C4-2B (cell line): Measurements from ENCODE around the gene KRTAP23-1.

ENCODE experiments used
- H3K27ac ChIP-seq: fragments of 450-650 bp; 2 replicates; pipeline ENCODE4 v1.5.1; 2017
- CTCF ChIP-seq: fragments of 450-650 bp; conservative IDR thresholded peaks from 2 replicates; pipeline ENCODE4 v1.5.1; 2017; ENCODE audit warnings: mild to moderate bottlenecking
- ZFX ChIP-seq: fragments of 450-650 bp; IDR thresholded peaks from 2 replicates; pipeline ENCODE4 v1.6.1; 2017

The KRTAP23-1 gene

GRCh38 chr21:30351534-30351933 is 3.1 kb upstream of the KRTAP23-1 start:
- TF ChIP-seq ZFX (no peak), CTCF (no peak)
- H3K27ac ChIP-seq = no peak overlapping the region

GRCh38 chr21:30349572-30349971 is 1.2 kb upstream of the KRTAP23-1 start:
- TF ChIP-seq CTCF = no peak
- TF ChIP-seq ZFX = no peak
- H3K27ac ChIP-seq = no peak overlapping the region

- no peak for TF ChIP-seq CTCF
- TF ChIP-seq ZFX = no peak
- H3K27ac ChIP-seq = no peak overlapping the region
Observed at GRCh38 chr21:30345014-30345413, 3.4 kb downstream of the KRTAP23-1 start.

GRCh38 chr21:30340714-30341573 is 7.5 kb downstream of the KRTAP23-1 start:
- peak; percentile 91 for TF ChIP-seq CTCF
- no peak for TF ChIP-seq ZFX
- no peak overlapping the region for H3K27ac ChIP-seq

GRCh38 chr21:30338717-30339116 is 9.7 kb downstream of the KRTAP23-1 start:
- no peak overlapping the region for H3K27ac ChIP-seq
- TF ChIP-seq ZFX (no peak), CTCF (no peak)

- TF ChIP-seq CTCF (no peak), ZFX (no peak)
- H3K27ac ChIP-seq = no peak overlapping the region
Observed at GRCh38 chr21:30337772-30338171, 10.6 kb downstream of the KRTAP23-1 start.

- TF ChIP-seq ZFX = no peak
- no peak for TF ChIP-seq CTCF
- H3K27ac ChIP-seq = no peak within 1 kb of the TSS
Observed at GRCh38 chr21:30337276-30337744, 11.1 kb downstream of the KRTAP23-1 start, which contains the start of gene KRTAP27-1. Gene KRTAP27-1 (minus strand): TSS chr21:30337694. CDS start chr21:30337668, 26 bp downstream.
